ENCODE measurements around the gene SGIP1. TPM values are rescaled to one million over a fixed set of nuclear protein-coding genes. Genes with fewer than 3 reads are reported as not detected.
A peak's percentile ranks its signal among the peaks of the same experiment; 100 is the strongest.

The SGIP1 gene
- total RNA-seq (ENCODE audit: unreplicated experiment): 32.8 TPM
- long read RNA-seq, partial matches to known transcripts: 2 of 7 reads
- long read RNA-seq, other reads (novel, unspliced or antisense): 5 of 7 reads

GRCh38 chr1:66533804-66534740 lies at the start of gene SGIP1:
SGIP1 (plus strand) TSS chr1:66534153; CDS start chr1:66534359, 206 bp downstream.
- TF ChIP-seq CTCF (IDR thresholded peaks at IDR 0.05; ENCODE audit: unreplicated experiment): no peak
- H3K27me3 Mint-ChIP-seq (ENCODE audit: unreplicated experiment): peaks cover 2% of the 10 kb centered on the region
- H3K36me3 Mint-ChIP-seq (ENCODE audit: low read depth, unreplicated experiment): no peaks in the 10 kb centered on the region
- peak; percentile 79 for DNase-seq (ENCODE audit: low spot score)
- H3K4me1 Mint-ChIP-seq (ENCODE audit: unreplicated experiment): peaks cover 18% of the 10 kb centered on the region
- peak within 1 kb of the TSS; percentile 99 for H3K27ac Mint-ChIP-seq (ENCODE audit: unreplicated experiment)
- peak within 1 kb of the TSS; percentile 96 for H3K4me3 Mint-ChIP-seq (ENCODE audit: unreplicated experiment)
- H3K9me3 Mint-ChIP-seq (ENCODE audit: unreplicated experiment): no peaks in the 10 kb centered on the region

- Mint-ChIP-seq H3K27ac (ENCODE audit: unreplicated experiment) (no peak overlapping the region), H3K36me3 (ENCODE audit: low read depth, unreplicated experiment) (no peaks in the 10 kb centered on the region), H3K4me3 (ENCODE audit: unreplicated experiment) (no peak overlapping the region), H3K4me1 (ENCODE audit: unreplicated experiment) (peaks cover 21% of the 10 kb centered on the region), H3K27me3 (ENCODE audit: unreplicated experiment) (no peaks in the 10 kb centered on the region), H3K9me3 (ENCODE audit: unreplicated experiment) (no peaks in the 10 kb centered on the region)
- no peak for TF ChIP-seq CTCF (IDR thresholded peaks at IDR 0.05; ENCODE audit: unreplicated experiment)
- no peak for DNase-seq (ENCODE audit: low spot score)
Observed at GRCh38 chr1:66489151-66489550, 44.8 kb upstream of the SGIP1 start.

- H3K9me3 Mint-ChIP-seq (ENCODE audit: unreplicated experiment): no peaks in the 10 kb centered on the region
- peaks cover 25% of the 10 kb centered on the region for H3K4me1 Mint-ChIP-seq (ENCODE audit: unreplicated experiment)
- H3K27me3 Mint-ChIP-seq (ENCODE audit: unreplicated experiment): no peaks in the 10 kb centered on the region
- no peak for TF ChIP-seq CTCF (IDR thresholded peaks at IDR 0.05; ENCODE audit: unreplicated experiment)
- no peaks in the 10 kb centered on the region for H3K36me3 Mint-ChIP-seq (ENCODE audit: low read depth, unreplicated experiment)
- DNase-seq (ENCODE audit: low spot score): no peak
- H3K4me3 Mint-ChIP-seq (ENCODE audit: unreplicated experiment): no peak overlapping the region
- no peak overlapping the region for H3K27ac Mint-ChIP-seq (ENCODE audit: unreplicated experiment)
Observed at GRCh38 chr1:66489972-66490601, 43.9 kb upstream of the SGIP1 start.

GRCh38 chr1:66490816-66491215 lies 43.1 kb upstream of the SGIP1 start:
- H3K4me1 Mint-ChIP-seq (ENCODE audit: unreplicated experiment): peaks cover 33% of the 10 kb centered on the region
- H3K4me3 Mint-ChIP-seq (ENCODE audit: unreplicated experiment): no peak overlapping the region
- DNase-seq (ENCODE audit: low spot score): no peak
- H3K9me3 Mint-ChIP-seq (ENCODE audit: unreplicated experiment): no peaks in the 10 kb centered on the region
- no peaks in the 10 kb centered on the region for H3K27me3 Mint-ChIP-seq (ENCODE audit: unreplicated experiment)
- H3K36me3 Mint-ChIP-seq (ENCODE audit: low read depth, unreplicated experiment): no peaks in the 10 kb centered on the region
- no peak overlapping the region for H3K27ac Mint-ChIP-seq (ENCODE audit: unreplicated experiment)
- TF ChIP-seq CTCF (IDR thresholded peaks at IDR 0.05; ENCODE audit: unreplicated experiment): no peak

Measured in endothelial cell (in vitro differentiated cells).